NCI-H510A (cell line): Measurements from ENCODE around the gene METTL14.
"Not testable (repeated sequence)": the region's sequence is repeated elsewhere in the genome, so short reads cannot be mapped to it uniquely, and the experiment has no call there.

ENCODE experiments used
- DNase-seq: peaks from one replicate; lab custom pipeline; 2025; lab: John Stamatoyannopoulos, UW

Gene METTL14

DNA sequence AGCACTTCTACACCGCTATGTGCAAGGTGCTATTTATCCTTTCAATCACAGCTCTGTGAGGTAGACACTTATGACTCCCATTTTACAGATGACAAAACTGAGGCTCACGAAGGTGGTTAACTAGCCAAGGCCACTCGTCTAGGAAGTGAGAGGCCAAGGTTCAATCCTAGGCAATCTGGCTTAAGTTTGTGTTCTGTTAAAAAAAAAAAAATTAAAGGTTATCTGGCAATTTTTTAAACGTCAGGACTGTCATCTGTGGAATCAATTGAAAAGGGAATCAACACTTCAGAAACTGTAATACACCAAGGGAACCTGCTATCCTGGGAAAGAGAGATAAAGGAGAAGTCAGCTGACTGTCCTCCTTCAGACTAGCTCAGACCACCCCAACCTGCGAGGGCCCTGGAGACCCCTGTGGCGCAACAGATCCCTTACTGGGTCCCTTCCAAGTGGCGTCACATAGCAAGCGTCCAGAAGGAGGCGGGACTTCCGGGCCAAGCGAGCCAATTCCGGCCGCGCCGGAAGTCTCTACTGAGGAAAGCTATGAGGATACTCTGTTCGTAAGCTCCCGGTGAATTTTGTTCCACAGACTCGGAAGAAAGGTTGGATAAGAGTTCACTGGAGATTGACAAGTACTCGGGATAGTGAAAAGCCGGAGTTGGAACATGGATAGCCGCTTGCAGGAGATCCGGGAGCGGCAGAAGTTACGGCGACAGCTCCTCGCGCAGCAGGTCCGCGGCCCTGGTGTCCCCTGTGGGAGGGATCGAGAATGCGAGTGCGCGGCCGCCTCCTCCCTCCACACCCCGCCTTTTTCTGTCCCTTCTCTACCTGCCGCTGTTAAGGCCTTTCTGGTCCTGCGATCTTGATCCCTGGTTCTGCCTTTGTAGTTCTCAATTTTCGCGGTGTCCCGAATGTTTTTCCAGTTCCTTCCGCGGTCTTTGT is at the start of gene METTL14:
METTL14 (plus strand) TSS at position 520 of the 939 bp plus-strand sequence; CDS start at position 663, 143 bp downstream.
- peak; percentile 85 for DNase-seq

DNA sequence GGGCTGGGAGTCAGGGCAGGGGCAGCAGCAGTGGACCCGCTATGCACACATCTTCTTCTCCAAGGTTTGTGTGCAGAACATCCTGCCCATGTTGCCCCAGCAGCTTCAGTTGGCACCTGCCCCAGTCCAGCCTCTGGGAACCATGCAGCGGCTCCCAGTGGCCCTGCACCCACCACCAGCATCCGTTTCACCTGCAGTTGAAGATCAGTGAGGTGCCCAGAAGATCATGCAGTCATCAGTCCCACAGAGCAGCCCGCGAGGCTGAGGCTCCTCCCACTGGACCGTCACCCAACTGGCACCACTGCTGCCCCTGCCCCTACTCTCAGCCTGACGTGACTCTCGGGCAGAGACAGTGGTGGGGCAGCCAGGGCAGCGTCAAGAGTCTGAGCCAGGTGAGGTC is 49.1 kb upstream of the METTL14 start:
- not testable (repeated sequence) for DNase-seq

DNA sequence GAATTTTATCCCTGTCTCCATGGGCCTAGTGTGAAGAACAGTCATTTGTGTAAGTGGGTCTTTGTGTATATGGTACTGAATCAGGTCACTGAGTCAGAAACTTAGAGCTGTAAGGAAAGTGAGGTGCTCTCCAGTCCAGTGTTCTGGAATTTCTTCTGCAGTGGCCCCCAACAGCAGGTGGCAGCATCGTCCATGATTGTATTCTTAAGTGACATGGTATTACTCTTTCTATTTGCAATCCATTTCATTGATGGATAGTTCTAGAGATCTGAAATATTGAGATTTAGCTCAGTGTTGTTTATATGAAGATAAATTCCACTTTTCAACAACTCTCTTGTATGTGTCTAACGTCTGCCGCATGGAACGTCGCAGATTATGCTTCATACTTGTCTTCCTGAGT is 20.5 kb upstream of the METTL14 start:
- DNase-seq = not testable (repeated sequence)

- not testable (repeated sequence) for DNase-seq
Observed at GRCh38 chr4:118669220-118669619, 16.0 kb upstream of the METTL14 start.

GRCh38 chr4:118670968-118671367 is 14.2 kb upstream of the METTL14 start:
- DNase-seq = not testable (repeated sequence)

DNA sequence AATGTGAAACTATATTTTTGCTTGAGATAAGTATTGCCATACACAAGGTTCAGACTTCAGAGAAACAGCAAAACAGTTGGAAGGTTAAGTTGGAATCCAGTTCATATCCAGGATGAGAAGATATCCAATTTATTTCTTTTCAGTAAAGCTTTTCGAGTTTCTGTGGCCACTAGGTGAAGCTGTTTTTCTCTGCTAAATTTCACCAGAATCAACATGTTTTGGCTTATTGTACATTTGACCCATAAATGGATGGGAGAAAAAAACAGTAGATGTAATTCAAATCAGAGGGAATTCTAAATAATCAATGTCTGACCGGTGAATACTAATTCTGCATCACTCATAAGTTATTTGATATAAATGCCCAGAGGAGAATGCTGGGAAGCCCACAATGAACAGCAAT is 9.1 kb upstream of the METTL14 start:
- DNase-seq = no peak

DNA sequence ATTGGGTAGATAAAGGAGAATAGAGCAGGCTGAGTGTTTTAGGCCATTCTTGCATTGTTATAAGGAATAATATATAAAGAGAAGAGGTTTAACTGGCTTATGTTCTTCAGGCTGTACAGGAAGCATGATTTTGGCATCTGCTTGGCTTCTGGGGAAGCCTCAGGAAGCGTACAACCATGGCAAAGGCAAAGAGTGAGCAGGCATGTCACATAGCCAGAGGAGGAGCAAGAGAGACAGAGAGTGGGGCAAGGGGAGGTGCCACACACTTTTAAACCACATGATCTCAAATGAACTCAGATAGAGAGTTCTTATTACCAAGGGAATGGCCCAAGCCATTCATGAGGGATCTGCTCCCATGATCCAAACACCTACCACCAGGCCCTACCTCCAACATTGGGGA is 4.4 kb upstream of the METTL14 start:
- DNase-seq = no peak

DNA sequence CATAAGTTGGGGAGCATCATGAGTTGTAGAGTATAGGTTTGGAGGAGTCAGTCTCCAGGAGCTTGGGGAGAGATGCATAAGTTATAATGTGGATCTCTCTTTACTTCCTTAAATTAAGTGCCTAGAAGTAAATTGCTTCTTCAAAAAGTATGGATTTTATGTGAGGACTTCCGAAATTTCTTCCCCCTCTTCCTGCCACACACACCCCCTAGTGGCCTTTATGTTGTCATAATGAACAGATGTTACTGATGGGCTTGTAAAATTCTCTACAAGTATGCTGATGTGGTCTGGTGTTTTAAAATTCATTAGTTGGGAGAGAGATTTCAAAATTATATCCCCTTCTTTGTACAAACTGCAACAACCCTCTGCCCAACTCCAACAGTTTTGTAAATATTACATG is 2.3 kb upstream of the METTL14 start:
- DNase-seq = no peak

DNA sequence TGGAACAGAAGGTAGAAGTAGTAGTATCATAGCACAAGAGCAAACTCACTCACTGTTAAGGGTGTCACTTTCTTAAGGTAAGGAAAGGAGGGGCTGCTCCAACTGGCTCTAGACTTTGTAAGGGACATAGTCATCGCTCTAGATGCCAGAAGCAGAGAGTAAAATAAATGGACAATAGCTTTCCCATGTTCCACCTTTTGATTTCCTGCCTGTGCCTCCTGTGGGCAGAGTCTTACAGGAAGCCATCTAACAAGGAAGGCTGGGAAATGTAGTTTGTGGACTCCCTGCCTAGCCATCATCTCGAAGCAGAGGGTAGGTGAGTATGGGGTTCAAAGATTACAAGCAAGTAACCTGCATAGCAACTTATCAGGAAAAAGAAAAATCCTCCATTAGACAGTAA is 1.7 kb upstream of the METTL14 start:
- no peak for DNase-seq

GRCh38 chr4:118703118-118703517 is 17.9 kb downstream of the METTL14 start:
- DNase-seq = no peak

GRCh38 chr4:118711052-118711451 is 25.9 kb downstream of the METTL14 start:
- no peak for DNase-seq

- no peak for DNase-seq
Observed at GRCh38 chr4:118712872-118713271, 27.7 kb downstream of the METTL14 start.

DNA sequence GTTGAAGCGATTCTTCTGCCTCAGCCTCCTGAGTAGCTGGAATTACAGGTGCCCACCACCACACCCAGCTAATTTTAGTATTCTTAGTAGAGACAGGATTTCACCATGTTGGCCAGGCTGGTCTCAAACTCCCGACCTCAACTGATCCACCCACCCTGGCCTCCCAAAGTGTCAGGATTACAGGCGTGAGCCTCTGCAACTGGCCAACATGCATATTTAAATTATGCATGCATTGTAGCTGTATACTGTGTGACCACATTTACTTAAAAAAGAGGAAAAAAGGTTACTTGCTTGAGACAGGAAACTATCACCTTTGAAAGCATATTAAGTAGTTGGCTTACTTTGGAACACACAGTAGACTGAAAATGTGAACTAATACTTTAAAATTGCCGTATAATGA is 29.5 kb downstream of the METTL14 start:
- DNase-seq = no peak

- DNase-seq = no peak
Observed at GRCh38 chr4:118716304-118716703, 31.1 kb downstream of the METTL14 start.

DNA sequence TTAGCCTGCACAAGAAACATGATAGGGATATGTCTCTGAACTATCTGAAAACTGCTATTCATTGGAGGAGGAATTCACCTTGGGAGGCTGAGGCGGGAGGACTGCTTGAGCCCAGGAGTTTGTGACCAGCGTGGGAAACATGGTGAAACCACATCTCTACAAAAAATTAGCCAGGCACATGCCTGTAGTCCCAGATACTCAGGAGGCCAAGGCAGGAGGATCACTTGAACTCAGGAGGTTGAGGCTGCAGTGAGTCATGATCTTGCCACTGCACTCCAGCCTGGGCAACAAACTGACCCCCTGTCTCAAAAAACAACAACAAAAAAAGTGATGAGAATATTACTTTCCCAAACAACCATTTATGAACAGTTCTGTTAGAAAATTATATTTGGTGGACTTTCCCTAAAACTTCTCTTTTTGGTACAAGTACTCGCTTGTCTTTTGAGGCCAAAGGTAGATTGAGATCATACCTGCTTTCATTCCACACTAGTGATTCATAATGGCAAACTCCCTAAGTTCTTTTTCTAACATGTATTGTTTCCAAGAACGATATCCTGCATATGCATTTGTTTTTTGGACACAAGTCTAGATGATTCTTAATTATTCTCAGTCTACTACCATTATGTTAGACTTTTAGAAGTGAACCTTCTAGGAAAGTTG is 33.4 kb downstream of the METTL14 start:
- no peak for DNase-seq

GRCh38 chr4:118721752-118722151 is 36.6 kb downstream of the METTL14 start:
- DNase-seq = no peak

DNA sequence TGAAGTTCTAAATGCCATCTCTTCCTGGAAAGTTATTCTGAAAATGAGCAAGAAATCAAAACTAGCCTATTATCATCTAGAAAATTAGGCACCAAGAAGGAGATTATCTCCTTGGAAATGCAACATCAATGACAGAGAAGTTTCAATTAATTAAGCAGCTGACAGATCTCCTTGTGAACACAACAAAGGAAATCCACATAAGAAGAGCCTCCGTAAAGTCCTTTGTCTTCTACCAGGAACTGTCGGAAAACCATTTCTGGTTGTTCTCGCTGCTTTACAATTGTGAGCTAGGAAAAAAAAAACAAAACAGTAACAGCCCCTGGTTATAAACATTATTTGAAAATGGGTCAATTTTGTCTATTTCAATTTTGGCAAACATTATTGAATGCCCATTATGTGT is 38.2 kb downstream of the METTL14 start:
- DNase-seq = no peak

- no peak for DNase-seq
Observed at GRCh38 chr4:118727360-118727759, 42.2 kb downstream of the METTL14 start.

DNA sequence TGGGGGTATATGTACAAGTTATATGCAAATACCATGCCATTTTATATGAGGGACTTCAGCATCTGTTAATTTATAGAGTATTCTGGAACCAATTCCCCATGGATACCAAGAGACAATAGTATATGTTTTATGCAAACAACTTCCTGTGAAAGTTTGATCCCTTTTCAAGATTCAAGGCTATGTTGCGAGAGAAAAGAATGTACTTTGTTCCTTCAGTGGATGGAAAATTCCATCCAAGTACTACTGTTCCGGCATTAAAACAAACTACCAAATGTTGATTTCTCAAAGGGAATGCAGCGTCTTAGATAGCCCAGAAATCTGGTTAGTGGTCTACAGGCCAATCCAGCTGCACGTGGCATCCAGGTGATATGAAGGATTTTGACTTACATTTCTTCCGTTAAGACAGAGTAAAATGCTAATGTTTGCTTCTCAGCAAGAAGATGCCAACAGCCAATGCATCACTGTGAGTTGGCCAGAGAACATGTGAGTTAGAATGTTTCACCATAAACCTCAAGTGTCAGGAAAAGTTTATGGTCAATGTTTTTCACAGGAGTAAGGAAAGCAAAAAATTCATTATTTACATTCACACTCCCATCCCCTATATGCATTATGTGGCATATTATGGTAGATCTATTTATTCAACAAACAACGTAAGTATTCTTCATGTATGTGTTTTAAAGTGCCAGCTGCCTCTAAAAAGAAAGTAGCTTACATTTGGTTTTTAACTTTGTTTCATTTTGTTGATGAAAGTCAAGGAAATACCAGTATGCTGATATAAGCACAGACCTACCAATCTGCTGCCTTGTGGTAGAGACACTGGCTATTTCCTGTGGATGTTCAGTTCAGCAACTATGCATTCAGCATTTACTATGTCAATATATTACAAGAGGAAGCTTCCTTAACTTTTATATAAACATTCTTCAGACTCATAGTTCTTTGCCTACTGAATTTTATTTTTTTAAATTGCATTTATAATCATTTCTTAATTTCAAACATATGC is 44.4 kb downstream of the METTL14 start:
- DNase-seq = no peak

- no peak for DNase-seq
Observed at GRCh38 chr4:118730683-118731082, 45.5 kb downstream of the METTL14 start.

DNA sequence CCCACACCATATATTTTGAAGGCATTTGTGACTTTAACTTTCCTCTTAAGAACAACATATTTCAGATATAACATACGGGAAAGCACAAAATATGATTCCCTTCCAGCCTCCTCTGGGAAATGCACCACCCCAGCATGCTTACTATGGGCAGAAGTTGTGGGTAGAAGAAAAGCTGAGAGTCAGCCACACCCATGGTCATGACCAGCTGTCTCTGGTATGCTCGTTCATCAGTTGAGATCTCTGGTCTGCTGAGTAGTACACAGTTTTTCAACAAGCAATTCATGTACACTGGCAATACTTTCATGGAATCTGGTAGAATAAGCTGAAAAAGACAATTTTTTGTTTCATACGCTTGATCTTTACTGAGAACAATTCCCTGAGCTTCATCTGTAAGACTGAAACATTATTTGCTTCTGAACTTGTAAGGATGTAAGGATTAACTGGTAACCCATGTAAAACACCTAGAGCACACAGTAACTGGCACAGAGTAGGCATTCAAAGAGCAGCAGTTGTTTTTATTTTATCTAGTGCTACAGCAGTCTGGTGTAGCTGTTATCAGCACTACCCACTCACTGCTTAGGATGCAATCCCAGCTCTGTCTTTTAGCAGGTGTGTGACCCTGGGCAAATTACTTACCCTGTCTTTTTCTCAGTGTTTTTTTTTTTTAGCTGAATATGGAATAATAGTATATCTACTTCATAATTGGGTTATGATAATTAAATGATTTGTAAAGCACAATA is 47.6 kb downstream of the METTL14 start:
- no peak for DNase-seq
